HepG2 (cell line): ENCODE results near the gene ZCCHC3. TPM values are rescaled to one million over a fixed set of nuclear protein-coding genes. Genes with fewer than 3 reads are reported as not detected.

ENCODE experiments used
- ASH2L ChIP-seq: fragments of 300-600, 200-600 bp; sonication (generic); IDR thresholded peaks from 2 replicates; pipeline ENCODE4 v1.7.0; 2017; ENCODE audit warnings: low read depth, mild to moderate bottlenecking, moderate library complexity, mixed read lengths, low read length; ENCODE audit not compliant: insufficient read length
- EZH2 ChIP-seq: conservative IDR thresholded peaks from 2 replicates; pipeline ENCODE4 v1.6.1; 2012; ENCODE audit warnings: mild to moderate bottlenecking, low read depth, low read length, moderate library complexity
- HMG20B ChIP-seq: conservative IDR thresholded peaks from 2 replicates; pipeline ENCODE4 v1.6.1; 2016; ENCODE audit warnings: missing genetic modification reagents, missing compliant biosample characterization
- NCOR1 ChIP-seq: fragments of 200-600 bp; sonication (generic); IDR thresholded peaks from 2 replicates; pipeline ENCODE4 v1.7.0; 2017; ENCODE audit warnings: antibody characterized with exemption, low read length, borderline replicate concordance
- NRL ChIP-seq: sonication (generic); formaldehyde crosslinking; IDR thresholded peaks from 2 replicates; pipeline ENCODE4 v1.5.0; 2020; ENCODE audit warnings: missing genetic modification reagents, mild to moderate bottlenecking, moderate library complexity, borderline replicate concordance
- TSC22D2 ChIP-seq: sonication (generic); formaldehyde crosslinking; IDR thresholded peaks from 2 replicates; pipeline ENCODE4 v1.5.1; 2020; ENCODE audit warnings: missing genetic modification reagents, mild to moderate bottlenecking, borderline replicate concordance
- polyA plus RNA-seq, 8 experiments: library from polyadenylated mRNA; depleted of rRNA in 3 of 8; stranded (reverse) in 7 of 8; unstranded in 1 of 8; fragments of >200 nt; fragmentation: Illumina TruSeq in 4 of 8; extraction: Trizol in 4 of 8; gene quantifications; 2 replicates each; pipeline versions ENCODE4 v1.2.1 to v1.2.3, GENCODE V29; 2011 to 2016; ENCODE audit warnings: low read depth in 4 of 8, missing spikeins in 1 of 8, mixed read lengths in 1 of 8; ENCODE audit not compliant: insufficient read depth in 1 of 8
- total RNA-seq, 5 experiments: library from RNA; depleted of rRNA; stranded (reverse); fragments of >200 nt; fragmentation: Illumina TruSeq; extraction: Trizol; gene quantifications; 2 replicates each; pipeline ENCODE4 v1.2.3, GENCODE V29; 2016; ENCODE audit warnings: low read depth in 1 of 5
- TF ChIP-seq, protein P1 (sequence below): sonication (generic); formaldehyde crosslinking; IDR thresholded peaks from one replicate; pipeline ENCODE4 v1.5.1; 2020; ENCODE audit warnings: mild to moderate bottlenecking, missing genetic modification reagents; ENCODE audit errors: not compliant biosample characterization
- TF ChIP-seq, protein P2 (sequence below): sonication (generic); formaldehyde crosslinking; IDR thresholded peaks from 2 replicates; pipeline ENCODE4 v1.4.0; 2020; ENCODE audit warnings: mild to moderate bottlenecking, missing genetic modification reagents
- TF ChIP-seq, protein P3 (sequence below): sonication (generic); formaldehyde crosslinking; IDR thresholded peaks from 2 replicates; pipeline ENCODE4 v1.9.0; 2022; ENCODE audit warnings: missing genetic modification reagents, mild to moderate bottlenecking, borderline replicate concordance
- TF ChIP-seq, protein P4 (sequence below): sonication (generic); formaldehyde crosslinking; IDR thresholded peaks from 2 replicates; pipeline ENCODE4 v1.4.0; 2020; ENCODE audit warnings: missing genetic modification reagents, borderline replicate concordance
- TF ChIP-seq, protein P5 (sequence below): sonication (generic); formaldehyde crosslinking; IDR thresholded peaks from 2 replicates; pipeline ENCODE4 v1.5.0; 2020; ENCODE audit warnings: missing genetic modification reagents

The ZCCHC3 gene
- total and polyA plus RNA-seq, 2 of the 13 experiments (the other 11 are each of a cell fraction or from before 2014, with no cell fraction given) = 46.6 to 63.0 TPM

DNA sequence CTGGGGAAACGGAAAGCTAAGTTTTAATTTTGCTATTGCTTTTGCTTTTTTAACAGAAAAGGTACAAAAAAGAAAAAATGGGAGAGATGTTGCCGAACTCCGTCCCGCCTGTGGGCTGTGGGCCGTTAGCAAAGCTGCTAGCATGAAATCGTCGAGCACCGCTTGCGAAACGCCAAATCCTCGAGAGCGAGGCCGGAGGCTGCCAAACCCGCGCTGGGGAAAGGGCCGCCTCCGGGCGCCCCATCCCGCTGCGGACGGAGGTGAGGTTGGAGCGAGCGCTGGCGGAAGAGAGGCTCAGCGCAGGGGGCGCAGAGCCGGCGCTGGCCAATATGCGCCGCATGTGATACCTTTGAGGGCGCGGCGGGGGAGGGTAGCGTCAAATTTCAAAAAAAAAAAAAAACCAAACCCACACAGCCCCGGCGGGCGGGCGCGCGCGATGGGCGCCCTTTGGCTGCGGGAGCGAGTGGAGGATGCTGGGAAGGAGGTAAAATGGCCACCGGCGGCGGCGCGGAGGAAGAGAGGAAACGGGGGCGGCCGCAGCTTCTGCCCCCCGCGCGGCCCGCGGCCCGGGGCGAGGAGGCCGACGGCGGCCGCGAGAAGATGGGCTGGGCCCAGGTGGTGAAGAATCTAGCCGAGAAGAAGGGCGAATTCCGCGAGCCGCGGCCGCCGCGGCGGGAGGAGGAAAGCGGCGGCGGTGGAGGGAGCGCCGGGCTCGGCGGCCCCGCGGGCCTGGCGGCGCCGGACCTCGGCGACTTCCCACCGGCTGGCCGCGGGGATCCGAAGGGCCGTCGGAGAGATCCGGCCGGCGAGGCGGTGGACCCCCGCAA is at the start of gene ZCCHC3 (continued):
- TF ChIP-seq, protein P1, sequence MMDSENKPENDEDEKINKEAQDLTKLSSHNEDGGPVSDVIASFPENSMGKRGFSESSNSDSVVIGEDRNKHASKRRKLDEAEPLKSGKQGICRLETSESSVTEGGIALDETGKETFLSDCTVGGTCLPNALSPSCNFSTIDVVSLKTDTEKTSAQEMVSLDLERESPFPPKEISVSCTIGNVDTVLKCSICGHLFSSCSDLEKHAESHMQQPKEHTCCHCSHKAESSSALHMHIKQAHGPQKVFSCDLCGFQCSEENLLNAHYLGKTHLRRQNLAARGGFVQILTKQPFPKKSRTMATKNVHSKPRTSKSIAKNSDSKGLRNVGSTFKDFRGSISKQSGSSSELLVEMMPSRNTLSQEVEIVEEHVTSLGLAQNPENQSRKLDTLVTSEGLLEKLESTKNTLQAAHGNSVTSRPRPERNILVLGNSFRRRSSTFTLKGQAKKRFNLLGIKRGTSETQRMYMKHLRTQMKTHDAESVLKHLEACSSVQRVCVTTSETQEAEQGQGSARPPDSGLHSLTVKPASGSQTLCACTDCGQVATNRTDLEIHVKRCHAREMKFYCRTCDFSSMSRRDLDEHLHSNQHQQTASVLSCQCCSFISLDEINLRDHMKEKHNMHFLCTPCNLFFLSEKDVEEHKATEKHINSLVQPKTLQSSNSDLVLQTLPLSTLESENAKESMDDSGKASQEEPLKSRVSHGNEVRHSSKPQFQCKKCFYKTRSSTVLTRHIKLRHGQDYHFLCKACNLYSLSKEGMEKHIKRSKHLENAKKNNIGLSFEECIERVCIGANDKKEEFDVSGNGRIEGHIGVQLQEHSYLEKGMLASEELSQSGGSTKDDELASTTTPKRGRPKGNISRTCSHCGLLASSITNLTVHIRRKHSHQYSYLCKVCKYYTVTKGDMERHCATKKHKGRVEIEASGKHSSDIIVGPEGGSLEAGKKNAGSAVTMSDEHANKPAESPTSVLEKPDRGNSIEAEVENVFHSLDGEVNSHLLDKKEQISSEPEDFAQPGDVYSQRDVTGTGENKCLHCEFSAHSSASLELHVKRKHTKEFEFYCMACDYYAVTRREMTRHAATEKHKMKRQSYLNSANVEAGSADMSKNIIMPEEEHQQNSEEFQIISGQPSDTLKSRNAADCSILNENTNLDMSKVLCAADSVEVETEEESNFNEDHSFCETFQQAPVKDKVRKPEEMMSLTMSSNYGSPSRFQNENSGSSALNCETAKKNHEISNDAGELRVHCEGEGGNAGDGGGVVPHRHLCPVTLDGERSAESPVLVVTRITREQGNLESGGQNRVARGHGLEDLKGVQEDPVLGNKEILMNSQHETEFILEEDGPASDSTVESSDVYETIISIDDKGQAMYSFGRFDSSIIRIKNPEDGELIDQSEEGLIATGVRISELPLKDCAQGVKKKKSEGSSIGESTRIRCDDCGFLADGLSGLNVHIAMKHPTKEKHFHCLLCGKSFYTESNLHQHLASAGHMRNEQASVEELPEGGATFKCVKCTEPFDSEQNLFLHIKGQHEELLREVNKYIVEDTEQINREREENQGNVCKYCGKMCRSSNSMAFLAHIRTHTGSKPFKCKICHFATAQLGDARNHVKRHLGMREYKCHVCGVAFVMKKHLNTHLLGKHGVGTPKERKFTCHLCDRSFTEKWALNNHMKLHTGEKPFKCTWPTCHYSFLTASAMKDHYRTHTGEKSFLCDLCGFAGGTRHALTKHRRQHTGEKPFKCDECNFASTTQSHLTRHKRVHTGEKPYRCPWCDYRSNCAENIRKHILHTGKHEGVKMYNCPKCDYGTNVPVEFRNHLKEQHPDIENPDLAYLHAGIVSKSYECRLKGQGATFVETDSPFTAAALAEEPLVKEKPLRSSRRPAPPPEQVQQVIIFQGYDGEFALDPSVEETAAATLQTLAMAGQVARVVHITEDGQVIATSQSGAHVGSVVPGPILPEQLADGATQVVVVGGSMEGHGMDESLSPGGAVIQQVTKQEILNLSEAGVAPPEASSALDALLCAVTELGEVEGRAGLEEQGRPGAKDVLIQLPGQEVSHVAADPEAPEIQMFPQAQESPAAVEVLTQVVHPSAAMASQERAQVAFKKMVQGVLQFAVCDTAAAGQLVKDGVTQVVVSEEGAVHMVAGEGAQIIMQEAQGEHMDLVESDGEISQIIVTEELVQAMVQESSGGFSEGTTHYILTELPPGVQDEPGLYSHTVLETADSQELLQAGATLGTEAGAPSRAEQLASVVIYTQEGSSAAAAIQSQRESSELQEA (CRISPR knock-in tag) = peak; percentile 98
- peak; percentile 75; the same call in 1 of the 2 replicates for TF ChIP-seq NCOR1
- TF ChIP-seq, protein P2, sequence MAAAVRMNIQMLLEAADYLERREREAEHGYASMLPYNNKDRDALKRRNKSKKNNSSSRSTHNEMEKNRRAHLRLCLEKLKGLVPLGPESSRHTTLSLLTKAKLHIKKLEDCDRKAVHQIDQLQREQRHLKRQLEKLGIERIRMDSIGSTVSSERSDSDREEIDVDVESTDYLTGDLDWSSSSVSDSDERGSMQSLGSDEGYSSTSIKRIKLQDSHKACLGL (CRISPR knock-in tag) = peak; percentile 97
- peak; percentile 99 for TF ChIP-seq TSC22D2 (CRISPR knock-in tag)
- peak; percentile 100 for TF ChIP-seq NRL (CRISPR knock-in tag)
- TF ChIP-seq HMG20B = peak; percentile 97
- TF ChIP-seq, protein P3, sequence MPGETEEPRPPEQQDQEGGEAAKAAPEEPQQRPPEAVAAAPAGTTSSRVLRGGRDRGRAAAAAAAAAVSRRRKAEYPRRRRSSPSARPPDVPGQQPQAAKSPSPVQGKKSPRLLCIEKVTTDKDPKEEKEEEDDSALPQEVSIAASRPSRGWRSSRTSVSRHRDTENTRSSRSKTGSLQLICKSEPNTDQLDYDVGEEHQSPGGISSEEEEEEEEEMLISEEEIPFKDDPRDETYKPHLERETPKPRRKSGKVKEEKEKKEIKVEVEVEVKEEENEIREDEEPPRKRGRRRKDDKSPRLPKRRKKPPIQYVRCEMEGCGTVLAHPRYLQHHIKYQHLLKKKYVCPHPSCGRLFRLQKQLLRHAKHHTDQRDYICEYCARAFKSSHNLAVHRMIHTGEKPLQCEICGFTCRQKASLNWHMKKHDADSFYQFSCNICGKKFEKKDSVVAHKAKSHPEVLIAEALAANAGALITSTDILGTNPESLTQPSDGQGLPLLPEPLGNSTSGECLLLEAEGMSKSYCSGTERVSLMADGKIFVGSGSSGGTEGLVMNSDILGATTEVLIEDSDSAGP (CRISPR knock-in tag) = peak; percentile 95
- TF ChIP-seq, protein P4, sequence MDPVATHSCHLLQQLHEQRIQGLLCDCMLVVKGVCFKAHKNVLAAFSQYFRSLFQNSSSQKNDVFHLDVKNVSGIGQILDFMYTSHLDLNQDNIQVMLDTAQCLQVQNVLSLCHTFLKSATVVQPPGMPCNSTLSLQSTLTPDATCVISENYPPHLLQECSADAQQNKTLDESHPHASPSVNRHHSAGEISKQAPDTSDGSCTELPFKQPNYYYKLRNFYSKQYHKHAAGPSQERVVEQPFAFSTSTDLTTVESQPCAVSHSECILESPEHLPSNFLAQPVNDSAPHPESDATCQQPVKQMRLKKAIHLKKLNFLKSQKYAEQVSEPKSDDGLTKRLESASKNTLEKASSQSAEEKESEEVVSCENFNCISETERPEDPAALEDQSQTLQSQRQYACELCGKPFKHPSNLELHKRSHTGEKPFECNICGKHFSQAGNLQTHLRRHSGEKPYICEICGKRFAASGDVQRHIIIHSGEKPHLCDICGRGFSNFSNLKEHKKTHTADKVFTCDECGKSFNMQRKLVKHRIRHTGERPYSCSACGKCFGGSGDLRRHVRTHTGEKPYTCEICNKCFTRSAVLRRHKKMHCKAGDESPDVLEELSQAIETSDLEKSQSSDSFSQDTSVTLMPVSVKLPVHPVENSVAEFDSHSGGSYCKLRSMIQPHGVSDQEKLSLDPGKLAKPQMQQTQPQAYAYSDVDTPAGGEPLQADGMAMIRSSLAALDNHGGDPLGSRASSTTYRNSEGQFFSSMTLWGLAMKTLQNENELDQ (CRISPR knock-in tag) = peak; percentile 74
- peak; percentile 86 for TF ChIP-seq ASH2L
- TF ChIP-seq EZH2 = no peak
- TF ChIP-seq, protein P5, sequence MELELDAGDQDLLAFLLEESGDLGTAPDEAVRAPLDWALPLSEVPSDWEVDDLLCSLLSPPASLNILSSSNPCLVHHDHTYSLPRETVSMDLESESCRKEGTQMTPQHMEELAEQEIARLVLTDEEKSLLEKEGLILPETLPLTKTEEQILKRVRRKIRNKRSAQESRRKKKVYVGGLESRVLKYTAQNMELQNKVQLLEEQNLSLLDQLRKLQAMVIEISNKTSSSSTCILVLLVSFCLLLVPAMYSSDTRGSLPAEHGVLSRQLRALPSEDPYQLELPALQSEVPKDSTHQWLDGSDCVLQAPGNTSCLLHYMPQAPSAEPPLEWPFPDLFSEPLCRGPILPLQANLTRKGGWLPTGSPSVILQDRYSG = peak; percentile 91; the same call in 1 of the 2 replicates
